ENCODE measurements around the gene EPHA1. TPM values are rescaled to one million over a fixed set of nuclear protein-coding genes. Genes with fewer than 3 reads are reported as not detected.
"Not testable (repeated sequence)": the region's sequence is repeated elsewhere in the genome, so short reads cannot be mapped to it uniquely, and the experiment has no call there.

Gene EPHA1
- total RNA-seq, 1 donor: 2.3 TPM

DNA sequence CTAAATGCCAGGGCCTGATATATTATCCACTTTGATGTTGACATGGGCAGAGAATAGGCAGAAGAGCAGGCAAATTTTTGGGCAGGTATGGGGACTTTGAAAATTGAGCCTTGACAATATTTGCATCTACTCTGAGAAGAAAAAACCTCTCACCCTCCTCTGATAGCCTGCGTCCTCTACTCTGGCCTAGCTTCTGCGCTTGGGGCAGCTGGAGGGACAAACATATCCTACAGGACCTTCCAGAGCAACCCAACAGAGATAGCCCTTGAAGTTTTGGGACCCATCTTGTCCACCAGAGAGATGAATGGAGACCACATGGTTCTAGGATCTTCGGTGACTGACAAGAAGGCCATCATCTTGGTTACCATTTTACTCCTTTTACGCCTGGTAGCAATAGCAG is 34.5 kb upstream of the EPHA1 start, which contains the start of gene TAS2R60:
Gene TAS2R60, plus strand, starts transcription at position 301 of the 400 bp plus-strand sequence. Its CDS starts 0 bp downstream, at position 301.
- Histone ChIP-seq H3K4me1 (ENCODE audit: insufficient read depth, low read length) (no peaks in the 10 kb centered on the region), H3K27me3 (ENCODE audit: insufficient read depth, low read length) (no peaks in the 10 kb centered on the region), H3K9me3 (ENCODE audit: low read depth, low read length) (no peaks in the 10 kb centered on the region), H3K4me3 (ENCODE audit: low read length) (no peak within 1 kb of the TSS)

DNA sequence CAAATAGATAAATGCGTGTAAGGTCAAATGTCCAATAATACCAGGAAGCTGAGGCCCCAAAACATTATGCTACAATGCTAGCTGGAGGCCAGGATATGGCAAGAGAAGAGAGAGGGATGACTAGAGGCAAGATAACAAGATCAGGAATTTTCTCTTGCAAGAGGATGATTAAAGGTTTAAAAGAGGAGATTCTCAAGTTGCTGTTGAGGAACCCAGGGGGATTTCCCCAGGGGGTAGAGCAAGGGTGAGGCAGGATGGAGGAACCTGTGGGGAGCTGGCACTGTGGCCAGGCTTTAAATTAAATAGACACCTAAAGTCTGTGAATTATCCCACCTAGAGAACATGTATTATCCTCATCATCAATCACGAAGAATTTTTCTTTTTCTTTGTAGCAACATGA is 31.2 kb upstream of the EPHA1 start:
- Histone ChIP-seq H3K4me3 (ENCODE audit: low read length) (no peak overlapping the region), H3K9me3 (ENCODE audit: low read depth, low read length) (no peaks in the 10 kb centered on the region), H3K4me1 (ENCODE audit: insufficient read depth, low read length) (peaks cover 8% of the 10 kb centered on the region), H3K27me3 (ENCODE audit: insufficient read depth, low read length) (no peaks in the 10 kb centered on the region)

DNA sequence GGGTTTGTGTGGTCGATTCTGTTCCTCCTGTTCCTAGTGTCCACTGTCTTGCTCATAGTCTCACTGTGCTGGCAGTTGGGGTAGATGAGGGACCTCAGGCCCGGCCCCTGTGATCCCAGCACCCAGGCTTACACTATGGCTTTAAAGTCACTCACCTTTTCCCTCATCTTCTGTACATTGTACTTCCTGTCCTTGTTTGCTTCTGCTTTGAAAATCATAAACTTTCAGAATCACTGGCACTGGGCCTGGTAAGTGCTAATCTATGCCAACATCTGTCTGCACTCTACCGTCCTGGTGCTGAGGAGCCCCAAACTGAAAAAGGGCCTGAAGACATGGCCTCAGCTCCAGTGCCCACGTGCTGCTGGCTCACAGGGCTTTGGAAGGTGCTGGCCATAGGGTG is 28.9 kb upstream of the EPHA1 start:
- Histone ChIP-seq H3K4me1 (ENCODE audit: insufficient read depth, low read length) (peaks cover 8% of the 10 kb centered on the region), H3K27me3 (ENCODE audit: insufficient read depth, low read length) (no peaks in the 10 kb centered on the region), H3K9me3 (ENCODE audit: low read depth, low read length) (no peaks in the 10 kb centered on the region), H3K4me3 (ENCODE audit: low read length) (no peak overlapping the region)

DNA sequence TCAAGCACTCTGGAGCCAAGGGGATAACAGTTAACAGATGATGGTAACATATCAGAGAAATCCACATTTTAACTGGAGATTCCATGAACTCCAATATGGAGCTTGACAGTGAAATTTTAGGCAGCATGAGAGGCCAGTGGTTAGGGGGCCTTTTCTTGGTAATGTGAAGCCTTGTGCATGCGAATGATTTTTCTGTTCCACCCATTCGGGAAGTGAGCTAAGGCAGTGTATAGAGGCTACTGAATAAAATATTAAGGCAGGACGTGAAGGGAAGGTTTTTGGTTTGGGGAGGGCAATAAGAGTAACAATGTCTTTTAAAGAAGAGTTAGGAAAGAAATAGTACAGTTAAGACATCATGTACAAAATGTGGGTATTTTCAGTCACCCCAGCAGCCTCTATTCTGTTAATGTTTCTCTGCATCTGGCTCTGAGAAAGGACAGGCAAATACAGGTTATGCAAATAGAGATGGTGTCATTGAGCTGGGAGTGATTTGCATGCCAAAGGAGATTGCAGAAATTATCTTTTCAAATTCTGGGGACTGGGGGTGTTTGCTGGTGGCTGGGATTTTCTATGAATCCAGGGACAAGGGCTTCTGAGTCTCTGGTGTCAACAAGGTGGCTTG is 27.8 kb upstream of the EPHA1 start:
- Histone ChIP-seq H3K4me3 (ENCODE audit: low read length) (no peak overlapping the region), H3K9me3 (ENCODE audit: low read depth, low read length) (no peaks in the 10 kb centered on the region), H3K4me1 (ENCODE audit: insufficient read depth, low read length) (peaks cover 8% of the 10 kb centered on the region), H3K27me3 (ENCODE audit: insufficient read depth, low read length) (no peaks in the 10 kb centered on the region)

DNA sequence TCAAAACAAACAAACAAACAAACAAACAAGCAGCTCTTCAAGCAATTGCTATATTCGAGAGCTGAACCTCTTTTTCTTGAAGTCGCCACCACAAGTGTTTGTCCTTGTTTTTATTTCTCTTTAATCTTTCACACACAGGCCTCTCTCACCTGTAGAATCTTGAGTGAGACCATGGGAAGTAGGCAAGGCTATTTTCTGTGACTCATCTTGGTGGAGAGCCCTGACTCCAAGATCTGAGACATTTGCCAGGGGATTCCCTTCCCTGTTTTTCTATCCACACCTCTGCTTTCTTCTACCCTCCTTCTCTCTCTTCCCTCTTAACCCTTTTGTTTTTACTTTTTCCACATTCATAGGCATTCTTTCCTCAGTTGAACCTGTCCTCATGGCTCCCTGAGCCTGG is 26.6 kb upstream of the EPHA1 start:
- H3K4me1 ChIP-seq (ENCODE audit: insufficient read depth, low read length): peaks cover 8% of the 10 kb centered on the region
- H3K4me3 ChIP-seq (ENCODE audit: low read length): no peak overlapping the region
- H3K9me3 ChIP-seq (ENCODE audit: low read depth, low read length): no peaks in the 10 kb centered on the region
- no peaks in the 10 kb centered on the region for H3K27me3 ChIP-seq (ENCODE audit: insufficient read depth, low read length)

DNA sequence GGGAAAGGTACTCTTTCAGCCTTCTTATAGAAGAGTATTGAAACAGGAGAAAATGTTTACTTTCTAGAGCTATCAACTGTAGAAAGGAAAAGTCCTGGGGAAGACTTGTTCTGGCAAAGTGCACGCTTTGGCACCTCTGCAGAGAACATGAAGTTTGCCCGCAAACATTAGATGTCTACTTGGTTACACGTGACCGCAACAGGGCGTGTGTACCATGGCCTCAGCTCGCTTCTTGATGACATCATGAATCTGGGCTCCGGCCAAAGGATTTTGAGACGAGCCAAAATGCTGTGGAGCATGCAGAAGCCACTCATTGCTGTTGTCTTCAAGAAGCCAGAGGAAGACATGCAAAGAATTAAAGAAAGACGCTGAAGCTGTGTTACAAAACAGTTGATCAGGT is 26.0 kb upstream of the EPHA1 start:
- H3K4me1 ChIP-seq (ENCODE audit: insufficient read depth, low read length): peaks cover 13% of the 10 kb centered on the region

DNA sequence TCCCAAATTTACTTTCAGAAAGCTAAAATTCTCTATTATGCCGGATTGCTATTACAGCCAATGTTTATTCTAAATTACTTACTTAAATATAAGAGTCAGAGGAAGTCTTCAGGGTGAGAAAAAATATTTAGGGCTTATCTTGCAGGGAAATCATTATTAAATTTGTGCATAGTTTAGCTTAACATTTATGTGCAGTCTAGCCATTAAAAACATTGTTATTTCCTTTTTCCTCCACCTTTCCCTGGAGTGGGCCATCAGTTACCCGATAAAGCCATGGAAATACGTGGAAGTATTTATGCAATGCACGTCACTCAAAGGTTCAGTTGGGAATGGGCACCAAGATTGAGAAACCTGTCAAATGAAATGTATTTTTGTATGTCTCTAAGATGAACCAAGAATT is 25.1 kb upstream of the EPHA1 start:
- no peak overlapping the region for H3K4me3 ChIP-seq (ENCODE audit: low read length)
- H3K9me3 ChIP-seq (ENCODE audit: low read depth, low read length): no peaks in the 10 kb centered on the region
- no peaks in the 10 kb centered on the region for H3K27me3 ChIP-seq (ENCODE audit: insufficient read depth, low read length)
- H3K4me1 ChIP-seq (ENCODE audit: insufficient read depth, low read length): peaks cover 16% of the 10 kb centered on the region

More for the DNA sequence above, 26.0 kb upstream of the EPHA1 start:
- Histone ChIP-seq H3K27me3 (ENCODE audit: insufficient read depth, low read length) (no peaks in the 10 kb centered on the region), H3K4me3 (ENCODE audit: low read length) (no peak overlapping the region), H3K9me3 (ENCODE audit: low read depth, low read length) (no peaks in the 10 kb centered on the region)

DNA sequence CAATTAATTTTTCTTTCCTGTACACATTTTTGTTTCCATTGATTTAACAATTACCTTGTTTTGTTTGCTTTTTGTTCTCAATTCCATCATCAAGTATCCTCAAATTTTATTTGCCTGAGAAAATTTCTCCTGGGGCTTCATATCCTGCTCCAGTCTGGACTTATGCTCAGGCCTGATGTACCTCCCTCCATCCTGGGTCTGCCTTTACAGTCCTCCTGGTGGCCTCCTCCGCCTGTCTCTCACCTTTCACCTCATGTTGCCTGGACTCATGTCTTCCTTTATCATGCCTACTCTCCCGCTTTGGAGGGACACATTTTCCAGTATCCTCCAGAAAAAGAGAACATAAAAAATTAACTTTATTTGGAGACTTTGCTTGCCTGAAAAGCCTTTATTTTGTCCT is 22.5 kb upstream of the EPHA1 start:
- no peaks in the 10 kb centered on the region for H3K9me3 ChIP-seq (ENCODE audit: low read depth, low read length)
- H3K27me3 ChIP-seq (ENCODE audit: insufficient read depth, low read length): no peaks in the 10 kb centered on the region
- H3K4me3 ChIP-seq (ENCODE audit: low read length): no peak overlapping the region
- H3K4me1 ChIP-seq (ENCODE audit: insufficient read depth, low read length): peaks cover 8% of the 10 kb centered on the region

DNA sequence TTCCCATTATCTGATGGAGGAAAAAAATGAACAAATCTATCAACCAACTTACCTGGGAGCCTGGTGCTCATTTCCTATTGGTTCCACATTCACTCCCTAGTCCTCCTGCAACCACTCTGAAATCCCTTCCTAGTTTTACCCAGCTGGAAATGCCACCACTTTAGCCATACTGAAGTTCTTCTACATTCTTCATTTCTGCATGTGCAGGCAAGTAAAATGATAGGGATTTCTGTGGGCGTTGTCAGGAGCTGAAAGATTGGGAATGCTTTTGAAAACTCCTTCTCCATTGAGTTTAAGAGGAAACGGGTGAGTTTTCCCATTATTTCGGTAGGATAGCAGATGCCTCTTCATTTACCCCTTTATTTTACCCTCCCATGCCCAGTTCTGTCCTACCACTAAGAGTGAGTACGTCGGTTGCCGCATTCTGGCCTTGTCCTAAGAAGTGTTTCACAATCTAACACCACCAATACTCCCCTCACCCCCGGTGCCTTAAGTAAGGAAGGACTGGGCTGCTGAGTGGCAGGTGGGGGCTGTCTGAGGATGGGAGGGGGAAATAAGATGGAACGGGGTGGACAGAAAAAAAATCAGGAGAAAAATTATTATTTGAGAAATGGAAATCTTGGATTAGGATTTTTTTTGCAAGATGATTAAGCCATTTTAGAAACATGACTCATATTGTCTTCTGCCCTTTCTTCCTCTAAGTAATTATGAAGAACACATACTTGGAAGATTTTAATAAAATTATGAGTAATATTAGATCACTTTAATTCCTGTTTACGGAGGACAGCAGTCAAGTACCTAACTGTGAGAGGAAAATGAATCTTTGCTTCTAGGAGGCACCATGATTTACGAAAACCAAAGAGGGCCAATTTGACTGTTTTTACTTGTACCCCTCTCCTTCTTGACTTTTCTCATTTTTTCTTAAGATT is 21.4 kb upstream of the EPHA1 start:
- Histone ChIP-seq H3K4me1 (ENCODE audit: insufficient read depth, low read length) (peaks cover 8% of the 10 kb centered on the region), H3K27me3 (ENCODE audit: insufficient read depth, low read length) (no peaks in the 10 kb centered on the region), H3K4me3 (ENCODE audit: low read length) (no peak overlapping the region), H3K9me3 (ENCODE audit: low read depth, low read length) (no peaks in the 10 kb centered on the region)

DNA sequence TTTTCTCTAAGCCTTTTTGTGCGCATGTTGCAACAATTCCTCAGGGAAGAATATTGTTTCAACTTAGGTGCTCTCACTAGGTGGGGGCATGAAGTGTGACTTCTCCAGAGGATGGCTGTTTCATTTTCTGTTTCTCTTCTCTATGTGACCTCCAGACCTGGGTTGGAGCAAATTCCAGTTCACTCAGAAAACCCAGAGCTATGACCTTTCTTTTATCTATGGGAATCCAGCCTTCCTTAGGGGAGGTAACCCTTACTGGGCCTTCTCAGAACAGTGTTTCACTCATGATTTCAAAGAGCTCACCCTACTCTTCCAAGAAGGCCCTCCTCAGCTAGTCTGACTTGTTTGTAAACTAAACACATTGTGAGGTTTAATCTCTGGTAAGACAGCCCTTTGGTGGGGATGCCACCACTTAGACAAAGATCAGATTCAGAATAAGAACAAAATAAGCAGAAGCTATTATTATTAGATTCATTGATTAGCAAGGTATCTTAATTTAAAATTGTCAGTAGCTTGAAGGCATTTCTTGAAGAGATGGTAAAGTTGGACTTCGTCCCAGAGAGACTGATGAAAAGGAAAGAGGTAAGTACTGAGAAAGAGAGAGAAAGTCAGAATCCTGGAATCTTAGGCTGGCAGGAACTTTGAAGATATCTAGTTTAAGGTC is 18.0 kb upstream of the EPHA1 start:
- H3K4me3 ChIP-seq (ENCODE audit: low read length): no peak overlapping the region
- H3K9me3 ChIP-seq (ENCODE audit: low read depth, low read length): no peaks in the 10 kb centered on the region
- peaks cover 8% of the 10 kb centered on the region for H3K4me1 ChIP-seq (ENCODE audit: insufficient read depth, low read length)
- no peaks in the 10 kb centered on the region for H3K27me3 ChIP-seq (ENCODE audit: insufficient read depth, low read length)

DNA sequence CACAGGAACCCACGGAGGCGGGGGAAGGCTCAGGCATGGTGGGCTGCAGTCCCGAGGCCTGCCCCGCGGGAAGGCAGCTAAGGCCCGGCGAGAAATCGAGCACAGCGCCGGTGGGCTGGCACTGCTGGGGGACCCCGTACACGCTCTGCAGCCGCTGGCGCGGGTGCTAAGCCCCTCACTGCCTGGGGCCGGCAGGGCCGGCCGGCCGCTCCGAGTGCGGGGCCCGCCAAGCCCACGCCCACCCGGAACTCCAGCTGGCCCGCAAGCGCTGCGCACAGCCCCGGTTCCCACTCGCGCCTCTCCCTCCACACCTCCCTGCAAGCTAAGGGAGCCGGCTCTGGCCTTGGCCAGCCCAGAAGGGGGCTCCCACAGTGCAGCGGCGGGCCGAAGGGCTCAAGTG is 15.8 kb upstream of the EPHA1 start:
- not testable (repeated sequence) for H3K27me3 ChIP-seq (ENCODE audit: insufficient read depth, low read length); H3K4me3 ChIP-seq (ENCODE audit: low read length); H3K4me1 ChIP-seq (ENCODE audit: insufficient read depth, low read length); H3K9me3 ChIP-seq (ENCODE audit: low read depth, low read length)

DNA sequence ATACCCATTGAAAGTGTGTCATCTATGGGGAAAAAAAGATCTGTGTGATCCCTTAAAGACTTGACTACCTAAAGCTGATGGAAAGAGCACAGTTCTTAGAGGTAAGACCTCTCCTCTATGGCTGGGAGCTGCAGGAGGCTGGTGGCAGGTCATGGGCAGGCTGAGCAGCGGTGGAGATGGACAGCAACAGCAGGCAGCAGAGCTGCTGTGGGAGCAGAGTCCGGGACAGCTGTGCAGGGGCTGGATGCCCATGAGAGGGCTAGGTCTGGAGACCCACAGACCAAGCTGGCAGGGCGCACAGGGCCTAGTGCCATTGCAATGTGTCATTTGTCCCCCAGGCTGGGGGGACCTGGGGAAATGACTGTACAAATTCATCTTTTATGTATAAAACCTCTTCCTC is 13.4 kb upstream of the EPHA1 start:
- Histone ChIP-seq H3K27me3 (ENCODE audit: insufficient read depth, low read length) (no peaks in the 10 kb centered on the region), H3K4me3 (ENCODE audit: low read length) (no peak overlapping the region), H3K9me3 (ENCODE audit: low read depth, low read length) (no peaks in the 10 kb centered on the region), H3K4me1 (ENCODE audit: insufficient read depth, low read length) (no peaks in the 10 kb centered on the region)

DNA sequence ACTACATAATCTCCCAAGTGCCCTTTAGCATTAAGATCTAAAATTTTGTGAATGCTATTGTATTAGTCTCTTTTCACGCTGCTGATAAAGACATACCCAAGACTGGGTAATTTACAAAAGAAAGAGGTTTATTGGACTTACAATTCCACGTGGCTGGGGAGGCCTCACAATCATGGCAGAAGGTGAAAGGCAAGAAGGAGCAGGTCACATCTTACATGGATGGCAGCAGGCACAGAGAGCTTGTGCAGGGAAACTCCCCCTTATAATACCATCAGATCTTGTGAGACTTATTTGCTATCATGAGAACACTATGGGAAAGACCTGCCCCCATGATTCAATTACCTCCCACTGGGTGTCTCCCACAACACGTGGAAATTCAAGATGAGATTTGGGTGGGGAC is 12.0 kb upstream of the EPHA1 start:
- not testable (repeated sequence) for H3K27me3 ChIP-seq (ENCODE audit: insufficient read depth, low read length); H3K4me3 ChIP-seq (ENCODE audit: low read length); H3K9me3 ChIP-seq (ENCODE audit: low read depth, low read length)
- H3K4me1 ChIP-seq (ENCODE audit: insufficient read depth, low read length): peaks cover 11% of the 10 kb centered on the region

DNA sequence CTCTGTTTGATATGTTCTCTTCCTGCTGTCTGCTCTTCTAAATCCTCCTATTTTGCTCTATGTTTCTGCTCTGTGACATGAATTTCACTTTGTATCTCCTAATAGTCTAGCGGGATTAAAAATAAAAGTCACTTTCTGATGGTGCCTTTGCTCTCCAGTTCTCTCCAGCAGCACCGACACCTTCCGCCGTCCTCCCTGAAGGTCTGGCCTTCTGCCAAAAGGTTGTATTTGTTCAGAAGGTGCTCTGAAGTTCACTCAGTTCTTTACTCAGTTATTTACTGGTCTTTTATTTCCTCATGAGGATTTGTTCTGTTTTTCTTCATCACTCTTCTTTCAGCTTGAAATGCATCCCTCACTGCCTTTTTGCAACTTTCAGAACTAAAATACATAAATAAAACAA is 11.2 kb upstream of the EPHA1 start:
- H3K4me1 ChIP-seq (ENCODE audit: insufficient read depth, low read length): peaks cover 18% of the 10 kb centered on the region
- H3K27me3 ChIP-seq (ENCODE audit: insufficient read depth, low read length): no peaks in the 10 kb centered on the region
- no peaks in the 10 kb centered on the region for H3K9me3 ChIP-seq (ENCODE audit: low read depth, low read length)
- no peak overlapping the region for H3K4me3 ChIP-seq (ENCODE audit: low read length)

DNA sequence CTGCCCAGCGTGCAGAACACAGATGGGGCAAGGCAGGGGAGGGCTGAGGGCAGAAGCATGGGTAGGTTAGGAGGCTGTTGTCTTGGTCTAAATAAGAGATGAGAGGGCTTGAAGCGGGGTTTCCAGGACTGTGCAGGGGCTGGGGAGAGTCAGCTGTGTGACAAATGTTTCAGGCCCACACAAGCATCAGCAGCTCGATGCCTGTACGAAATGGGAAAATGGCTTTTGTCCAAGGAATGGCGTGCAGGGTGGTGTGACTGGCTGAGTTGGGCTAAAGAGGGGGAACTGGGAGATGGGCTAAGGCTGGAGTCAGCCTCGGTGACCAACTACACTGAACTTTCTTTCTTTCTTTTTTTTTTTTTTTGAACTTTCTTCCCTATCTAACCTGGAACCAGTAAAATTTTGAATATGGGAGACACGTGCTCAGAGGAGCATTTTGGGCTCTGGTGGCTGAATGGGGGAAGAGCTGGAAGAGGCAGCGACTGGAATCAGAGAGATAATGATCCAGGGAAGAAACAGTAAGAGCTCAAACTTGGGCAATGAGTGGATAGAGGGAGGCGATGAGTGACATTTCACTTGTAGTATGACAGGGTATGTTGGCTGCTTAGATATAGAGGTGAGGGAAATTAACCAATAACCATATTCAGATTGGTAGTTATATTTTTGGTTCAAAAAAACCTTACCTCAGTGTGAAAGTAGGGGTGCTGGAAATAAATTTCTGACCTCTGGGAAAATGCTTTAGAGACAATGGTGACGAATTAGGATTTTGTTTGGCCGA is 10.2 kb upstream of the EPHA1 start:
- Histone ChIP-seq H3K9me3 (ENCODE audit: low read depth, low read length) (no peaks in the 10 kb centered on the region), H3K4me1 (ENCODE audit: insufficient read depth, low read length) (peaks cover 25% of the 10 kb centered on the region), H3K27me3 (ENCODE audit: insufficient read depth, low read length) (no peaks in the 10 kb centered on the region), H3K4me3 (ENCODE audit: low read length) (no peak overlapping the region)
